Tibial artery (tissue), 4 donors: ENCODE data around the gene HOXA9.

Experiments
- DNase-seq, 2 donors: peaks; one replicate each; pipeline ENCODE4 v3.0.0-alpha.2; 2019
- H3K27ac ChIP-seq, 2 donors: fragments of 200-600 bp; sonication (generic) in 1 of 2; 1 replicate in 1 of 2; 2 replicates in 1 of 2; pipeline ENCODE4 v1.5.1; 2018 to 2019; ENCODE audit warnings: mild to moderate bottlenecking in 1 of 2
- H3K27me3 ChIP-seq, 2 donors: fragments of 200-600 bp; sonication (generic) in 1 of 2; one replicate each; pipeline versions ENCODE4 v1.5.1 to v1.6.0; 2016 to 2019
- H3K36me3 ChIP-seq, 3 donors: fragments of 200-600 bp; sonication (generic) in 2 of 3; one replicate each; pipeline ENCODE4 v1.5.1; 2016 to 2019; ENCODE audit warnings: mild to moderate bottlenecking in 2 of 3
- H3K4me1 ChIP-seq, 4 donors: fragments of 200-600 bp; sonication (generic) in 2 of 4; 1 replicate in 3 of 4; 2 replicates in 1 of 4; pipeline ENCODE4 v1.5.1; 2016 to 2019
- H3K4me3 ChIP-seq, 2 donors: fragments of 200-600 bp; sonication (generic) in 1 of 2; 1 replicate in 1 of 2; 2 replicates in 1 of 2; pipeline ENCODE4 v1.5.1; 2018 to 2019; ENCODE audit warnings: mild to moderate bottlenecking in 2 of 2
- H3K9me3 ChIP-seq, 3 donors: fragments of 200-600 bp; sonication (generic) in 1 of 3; one replicate each; pipeline ENCODE4 v1.5.1; 2016 to 2019
- CTCF ChIP-seq, 2 experiments: fragments of 200-600 bp in 1 of 2; fragments of 450-650 bp in 1 of 2; IDR thresholded peaks; one replicate each; pipeline ENCODE4 v1.5.1; 2017 to 2019; ENCODE audit warnings: antibody characterized with exemption in 2 of 2, mild to moderate bottlenecking in 1 of 2, moderate library complexity in 1 of 2
- intact Hi-C: fragments of 100-400 bp; cut with DNase I; formaldehyde crosslinking; loops from one replicate; pipeline ENCODE4 v1.15.0; 2023; ENCODE audit warnings: low total_unique reads

The HOXA9 gene

GRCh38 chr7:27157702-27158431 lies 7.5 kb downstream of the HOXA9 start:
- Histone ChIP-seq H3K4me1 (peaks cover 0 to 48% (median 35%) of the 10 kb centered on the region in 4 donors), H3K27ac (no peak overlapping the region), H3K4me3 (no peak overlapping the region), H3K36me3 (no peaks in the 10 kb centered on the region), H3K27me3 (no peaks in the 10 kb centered on the region), H3K9me3 (no peaks in the 10 kb centered on the region)
- DNase-seq: peak in 1 of 2 donors; percentile 66
- intact Hi-C loops: loop anchor here (5.0 kb wide), 1 partner anchor 296 kb away; the partner anchor contains the start of gene SKAP2
- TF ChIP-seq CTCF (IDR thresholded peaks at IDR 0.05): no peak

GRCh38 chr7:27156916-27157701 lies 8.2 kb downstream of the HOXA9 start:
- H3K36me3 ChIP-seq: no peaks in the 10 kb centered on the region
- H3K4me3 ChIP-seq: peak overlapping the region; percentile 62 to 75
- no peak for DNase-seq
- peaks cover 0 to 44% (median 36%) of the 10 kb centered on the region in 4 donors for H3K4me1 ChIP-seq
- H3K9me3 ChIP-seq: no peaks in the 10 kb centered on the region
- TF ChIP-seq CTCF (IDR thresholded peaks at IDR 0.05): no peak
- H3K27me3 ChIP-seq: no peaks in the 10 kb centered on the region
- intact Hi-C loops: loop anchor here (5.0 kb wide), 1 partner anchor 295 kb away; the partner anchor contains the start of gene SKAP2
- H3K27ac ChIP-seq: peak overlapping the region; percentile 78 to 84

DNA sequence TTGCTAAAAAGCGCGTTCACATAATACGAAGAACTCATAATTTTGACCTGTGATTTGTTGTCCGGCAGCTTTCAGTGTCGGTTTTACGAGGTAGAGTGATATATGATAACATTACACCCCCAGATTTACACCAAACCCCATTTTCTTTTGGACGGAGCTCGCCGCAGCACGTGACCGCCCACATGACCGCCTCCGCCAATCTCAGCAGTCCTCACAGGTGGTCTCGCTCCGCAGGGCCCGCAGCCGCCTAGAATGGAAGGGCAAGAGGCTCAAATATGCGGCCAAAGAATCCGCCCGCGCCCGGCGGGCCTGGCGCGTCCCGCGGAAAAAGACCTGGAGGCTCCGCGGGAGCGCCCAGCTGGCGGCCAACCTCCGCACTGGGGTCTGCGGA lies 8.8 kb downstream of the HOXA9 start, which contains the start of gene HOXA7:
HOXA7 (minus strand) TSS at position 168 of the 391 bp plus-strand sequence; CDS start at position 38, 130 bp downstream.
- Histone ChIP-seq H3K36me3 (no peaks in the 10 kb centered on the region), H3K4me3 (peak within 1 kb of the TSS; percentile 62 to 75), H3K27me3 (no peaks in the 10 kb centered on the region), H3K27ac (peak within 1 kb of the TSS; percentile 78 to 84), H3K9me3 (no peaks in the 10 kb centered on the region), H3K4me1 (peaks cover 0 to 40% (median 31%) of the 10 kb centered on the region in 4 donors)
- no peak for TF ChIP-seq CTCF (IDR thresholded peaks at IDR 0.05)
- peak in 1 of 2 donors; percentile 89 for DNase-seq
- intact Hi-C loops: loop anchor here (5.0 kb wide), 1 partner anchor 294 kb away; the partner anchor contains the start of gene SKAP2

- no peak for TF ChIP-seq CTCF (IDR thresholded peaks at IDR 0.05)
- intact Hi-C loops: loop anchor here (5.0 kb wide), 1 partner anchor 294 kb away; the partner anchor contains the start of gene SKAP2
- Histone ChIP-seq H3K4me3 (peak overlapping the region; percentile 62 to 75), H3K9me3 (no peaks in the 10 kb centered on the region), H3K27ac (peak overlapping the region; percentile 78 to 84), H3K4me1 (peaks cover 0 to 36% (median 27%) of the 10 kb centered on the region in 4 donors), H3K36me3 (no peaks in the 10 kb centered on the region), H3K27me3 (no peaks in the 10 kb centered on the region)
- peak in 1 of 2 donors; percentile 77 for DNase-seq
Measured at GRCh38 chr7:27155816-27156507, 9.4 kb downstream of the HOXA9 start.
